Jurkat, Clone E6-1 (cell line): ENCODE data around the gene ATXN1.
A peak's percentile ranks its signal among the peaks of the same experiment; 100 is the strongest.
"Not testable (repeated sequence)": the region's sequence is repeated elsewhere in the genome, so short reads cannot be mapped to it uniquely, and the experiment has no call there.

Experiments
- DNase-seq: peaks from one replicate; pipeline ENCODE4 v3.0.0-alpha.2; 2011; ENCODE audit warnings: low read depth, low spot score
- H3K4me3 ChIP-seq: 2 replicates; pipeline ENCODE4 v1.5.1; 2011; ENCODE audit warnings: mild to moderate bottlenecking, low read length, control low read depth, moderate library complexity

The ATXN1 gene

DNA sequence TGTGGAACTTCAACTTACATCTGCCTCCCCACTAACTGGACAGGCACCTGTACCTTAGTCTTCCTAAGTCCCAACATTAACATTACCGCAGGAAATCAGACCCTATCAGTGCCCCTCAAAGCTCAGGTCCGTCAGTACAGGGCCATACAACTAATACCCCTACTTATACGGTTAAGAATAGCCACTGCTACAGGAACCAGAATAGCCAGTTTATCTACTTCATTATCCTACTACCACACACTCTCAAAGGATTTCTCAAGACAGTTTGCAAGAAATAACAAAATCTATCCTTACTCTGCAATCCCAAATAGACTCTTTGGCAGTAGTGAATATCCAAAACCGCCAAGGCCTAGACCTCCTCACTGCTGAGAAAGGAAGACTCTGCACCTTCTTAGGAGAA is 298.0 kb downstream of the ATXN1 start:
- H3K4me3 ChIP-seq, DNase-seq: not testable (repeated sequence)

DNA sequence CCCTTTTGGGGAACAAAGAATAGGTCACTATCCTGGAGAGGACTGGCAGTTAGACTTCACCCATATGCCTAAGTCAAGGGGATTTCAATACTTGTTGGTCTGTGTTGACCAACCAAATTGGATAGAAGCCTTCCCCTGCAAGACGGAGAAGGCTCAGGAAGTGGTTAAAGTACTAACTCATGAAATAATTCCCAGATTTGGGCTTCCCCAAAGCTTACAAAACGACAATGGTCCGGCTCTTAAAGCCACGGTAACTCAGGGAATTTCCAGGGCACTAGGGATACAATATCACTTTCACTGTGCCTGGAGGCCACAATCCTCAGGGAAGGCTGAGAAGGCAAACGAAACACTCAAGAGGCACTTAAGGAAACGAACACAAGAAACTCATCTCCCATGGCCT is 299.8 kb downstream of the ATXN1 start:
- DNase-seq, result no peak
- H3K4me3 ChIP-seq, result no peak overlapping the region

DNA sequence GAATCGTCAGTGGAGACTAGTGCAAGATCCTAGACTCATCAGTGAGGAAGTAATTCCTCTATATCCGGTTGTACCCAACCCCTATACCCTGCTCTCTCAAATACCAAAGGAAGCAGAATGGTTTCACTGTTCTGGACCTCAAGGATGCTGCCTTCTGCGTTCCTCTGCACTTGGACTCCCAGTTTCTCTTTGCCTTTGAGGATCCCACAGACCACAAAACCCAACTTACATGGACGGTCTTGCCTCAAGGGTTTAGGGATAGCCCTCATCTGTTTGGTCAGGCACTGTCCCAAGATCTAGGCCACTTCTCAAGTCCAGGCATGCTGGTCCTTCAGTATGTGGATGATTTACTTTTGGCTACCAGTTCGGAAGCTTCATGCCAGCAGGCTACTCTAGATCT is 301.8 kb downstream of the ATXN1 start:
- not testable (repeated sequence) for H3K4me3 ChIP-seq, DNase-seq

DNA sequence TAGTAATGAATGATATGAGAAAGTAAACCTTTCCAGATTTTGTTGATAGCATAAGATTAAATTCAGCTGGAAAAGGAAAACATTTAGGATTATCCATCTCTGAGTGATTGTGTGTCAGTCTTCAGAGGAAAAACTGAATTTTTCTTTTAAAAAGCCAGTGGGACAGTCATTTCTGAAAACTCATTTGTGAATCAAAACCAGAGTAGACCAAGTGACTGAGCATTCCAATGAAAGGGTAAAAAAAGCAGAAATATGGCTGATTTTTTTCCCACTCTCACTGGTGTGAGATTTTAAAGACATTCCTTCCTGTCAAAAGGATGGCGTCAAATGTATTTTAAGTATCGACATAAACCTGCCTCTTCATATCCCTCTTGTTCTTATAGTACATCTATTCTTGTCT is 308.9 kb downstream of the ATXN1 start:
- no peak overlapping the region for H3K4me3 ChIP-seq
- no peak for DNase-seq

DNA sequence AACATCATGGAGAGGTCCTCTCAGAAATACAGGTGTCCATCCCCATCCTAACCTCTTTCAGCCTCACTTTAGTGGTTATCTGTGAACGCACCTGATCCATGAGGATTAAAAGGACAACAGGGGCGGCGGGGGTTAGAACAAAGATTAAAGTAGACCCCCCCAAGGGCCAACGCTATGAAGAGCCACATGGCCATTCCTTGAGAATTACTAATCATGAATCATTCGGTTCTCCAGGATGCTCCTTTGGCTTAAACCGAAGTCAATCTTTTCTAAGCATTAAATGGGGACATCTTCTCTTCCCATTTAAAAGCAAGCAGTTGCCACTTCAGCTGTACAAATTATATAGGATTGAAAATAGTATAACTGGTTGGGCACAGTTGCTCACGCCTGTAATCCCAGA is 310.4 kb downstream of the ATXN1 start:
- no peak for DNase-seq
- H3K4me3 ChIP-seq, result no peak overlapping the region

DNA sequence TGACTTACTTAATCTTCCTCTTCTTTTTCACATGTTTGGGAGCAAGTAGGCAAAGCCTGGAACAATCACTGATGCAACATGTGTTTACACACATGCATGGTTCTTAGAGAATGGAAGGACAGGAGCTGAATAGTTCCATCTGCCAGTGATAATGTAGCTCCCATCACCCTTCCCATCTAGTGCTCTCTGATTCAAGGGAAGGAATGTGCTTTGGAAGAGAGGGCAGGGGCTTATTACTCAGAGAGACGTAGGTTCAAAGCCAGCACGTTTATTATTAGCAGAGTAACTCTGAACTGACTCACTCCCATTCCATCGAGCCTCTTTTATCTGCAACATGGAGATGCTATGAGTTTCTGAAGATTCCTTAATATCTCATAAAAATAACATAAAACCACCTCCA is 311.0 kb downstream of the ATXN1 start:
- H3K4me3 ChIP-seq, result no peak overlapping the region
- DNase-seq, result no peak

DNA sequence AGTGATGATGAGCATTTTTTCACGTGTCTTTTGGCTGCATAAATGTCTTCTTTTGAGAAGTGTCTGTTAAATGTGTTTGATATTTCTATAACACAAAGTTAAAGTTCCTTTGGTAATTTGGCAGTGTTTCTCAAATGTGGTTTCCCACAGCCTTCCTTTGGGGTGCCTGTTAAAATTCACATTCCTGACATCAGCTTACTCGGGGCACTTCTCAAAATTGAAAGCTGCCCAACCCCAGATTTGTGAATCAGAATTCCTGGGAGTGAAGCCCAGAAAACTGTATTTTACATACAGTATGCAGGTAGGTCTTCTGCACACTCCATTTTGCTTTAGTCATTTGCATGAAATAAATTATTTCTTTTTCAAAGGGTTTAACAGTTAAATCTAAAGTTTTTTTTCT is 315.0 kb downstream of the ATXN1 start:
- H3K4me3 ChIP-seq, result no peak overlapping the region
- DNase-seq, result peak; percentile 60

DNA sequence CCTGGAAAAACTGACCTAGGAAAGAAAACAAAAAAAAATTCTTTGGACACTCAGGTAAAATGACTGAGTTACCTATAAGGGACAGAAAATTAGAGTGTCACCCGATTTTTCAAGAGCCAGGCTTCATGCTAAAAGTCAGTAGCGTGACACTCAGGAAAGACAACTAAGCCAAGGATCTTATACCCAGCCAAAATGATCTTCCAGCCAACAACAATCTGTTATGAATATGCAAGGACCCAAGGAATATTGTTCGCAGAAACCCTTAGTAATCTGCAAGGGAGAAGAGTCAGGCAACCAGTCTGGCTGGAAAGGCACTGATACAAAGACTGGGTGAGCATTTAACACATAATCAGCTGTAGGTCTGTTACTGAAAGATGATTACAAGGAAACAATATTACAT is 319.2 kb downstream of the ATXN1 start:
- no peak overlapping the region for H3K4me3 ChIP-seq
- DNase-seq, result no peak

DNA sequence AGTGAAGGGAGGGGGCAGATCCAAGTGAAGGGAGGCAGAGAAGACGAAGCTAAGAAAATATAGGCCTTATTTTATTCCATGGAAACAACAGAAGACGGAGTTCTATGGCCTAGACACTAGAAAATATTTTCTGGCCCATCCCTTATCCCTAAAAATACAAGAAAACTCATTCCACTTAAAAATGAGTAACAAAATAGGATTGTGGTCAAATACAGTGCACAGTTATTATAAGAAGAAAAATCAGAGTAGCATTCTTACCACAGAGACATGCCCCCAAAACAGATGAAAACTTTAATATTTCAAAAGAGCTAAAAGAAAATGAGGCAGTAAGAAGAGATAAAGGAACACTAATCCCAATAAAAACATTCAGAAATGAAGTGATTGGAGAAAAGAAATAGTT is 320.0 kb downstream of the ATXN1 start:
- H3K4me3 ChIP-seq, result no peak overlapping the region
- DNase-seq, result no peak

DNA sequence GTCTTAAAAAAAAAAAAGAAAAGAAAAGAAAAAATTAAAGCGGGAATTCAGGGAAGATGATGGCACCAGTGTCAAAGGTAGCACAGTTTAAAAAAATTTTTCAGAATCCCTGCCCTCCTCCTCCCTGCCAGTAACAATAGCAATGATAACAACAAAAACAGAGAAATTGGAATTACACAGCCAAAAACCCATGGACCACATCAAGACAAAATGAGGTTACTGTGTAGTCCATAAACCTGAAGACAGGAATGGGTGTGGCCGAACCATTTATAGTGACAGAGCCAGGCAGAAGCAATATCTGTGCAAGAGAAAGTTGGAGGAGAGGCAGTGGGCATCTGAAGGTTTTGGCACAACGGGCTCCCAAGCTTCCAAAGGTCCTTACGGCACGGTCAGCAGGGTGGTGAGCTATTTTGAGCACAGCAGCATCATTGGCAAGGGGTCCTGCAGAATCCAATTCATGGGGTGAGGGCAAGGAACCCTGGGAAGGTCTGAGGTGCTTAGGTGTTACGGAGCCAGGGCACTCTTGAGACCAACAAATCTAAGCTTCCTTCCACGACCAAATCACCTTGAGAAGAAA is 320.5 kb downstream of the ATXN1 start:
- no peak overlapping the region for H3K4me3 ChIP-seq
- peak; percentile 31 for DNase-seq

DNA sequence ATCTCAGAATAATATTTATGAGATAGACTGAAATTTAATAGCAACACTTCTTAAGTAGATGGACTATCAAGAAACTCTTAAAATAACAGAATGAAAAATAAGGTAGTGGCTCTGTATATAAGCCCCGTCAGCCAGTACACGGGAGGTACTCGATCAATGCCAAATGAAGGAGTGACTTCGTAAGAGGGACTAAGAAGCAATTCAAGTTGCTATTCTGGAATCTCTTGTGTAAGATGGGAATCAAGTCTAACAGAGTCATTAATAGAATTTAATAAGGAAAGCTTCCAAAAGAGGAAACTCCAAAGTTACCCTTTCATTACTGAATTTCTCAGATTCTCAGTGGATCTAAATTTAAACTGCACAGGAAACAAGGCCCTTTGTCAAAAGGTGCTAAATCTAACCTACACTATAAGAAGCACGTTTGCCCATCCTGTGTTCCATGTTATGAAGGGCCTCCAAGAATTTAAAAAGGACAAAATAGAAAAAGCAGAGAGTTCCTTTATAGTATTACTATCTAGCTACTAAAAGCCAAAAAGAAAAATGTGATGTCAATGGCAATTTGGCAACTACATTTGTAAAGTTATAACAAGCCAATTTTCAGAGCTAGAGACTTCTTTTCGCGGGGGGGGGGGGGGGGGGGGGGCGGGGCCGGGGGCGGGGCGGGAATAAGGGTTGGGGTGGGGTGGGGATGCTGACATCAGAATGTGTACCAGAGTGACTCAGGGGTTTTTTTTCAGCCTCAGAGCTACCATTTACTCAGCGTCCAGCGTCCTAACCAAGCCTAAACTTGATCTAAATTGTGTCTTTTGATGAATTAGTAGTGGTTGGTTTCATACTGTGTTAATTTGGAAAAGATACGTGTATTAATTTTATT is 322.3 kb downstream of the ATXN1 start:
- H3K4me3 ChIP-seq, result no peak overlapping the region
- no peak for DNase-seq

DNA sequence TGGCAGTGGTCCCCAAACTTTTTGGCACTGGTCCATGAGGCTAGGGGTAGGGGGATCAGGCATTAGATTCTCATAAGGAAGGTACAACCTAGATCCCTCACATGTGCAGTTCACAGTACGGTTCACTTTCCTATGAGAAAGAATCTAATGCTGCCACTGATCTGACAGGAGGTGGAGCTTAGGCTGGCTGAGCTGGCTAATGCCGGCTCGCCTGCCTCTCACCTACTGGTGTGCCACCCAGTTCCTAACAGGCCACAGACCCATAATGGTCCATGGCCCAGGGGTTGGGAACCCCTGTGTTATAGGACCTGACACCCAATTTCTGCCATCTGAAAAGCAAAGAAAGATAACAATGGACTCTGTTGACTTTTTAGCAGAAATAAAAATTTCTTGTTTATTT is 323.3 kb downstream of the ATXN1 start:
- no peak for DNase-seq
- H3K4me3 ChIP-seq, result no peak overlapping the region

DNA sequence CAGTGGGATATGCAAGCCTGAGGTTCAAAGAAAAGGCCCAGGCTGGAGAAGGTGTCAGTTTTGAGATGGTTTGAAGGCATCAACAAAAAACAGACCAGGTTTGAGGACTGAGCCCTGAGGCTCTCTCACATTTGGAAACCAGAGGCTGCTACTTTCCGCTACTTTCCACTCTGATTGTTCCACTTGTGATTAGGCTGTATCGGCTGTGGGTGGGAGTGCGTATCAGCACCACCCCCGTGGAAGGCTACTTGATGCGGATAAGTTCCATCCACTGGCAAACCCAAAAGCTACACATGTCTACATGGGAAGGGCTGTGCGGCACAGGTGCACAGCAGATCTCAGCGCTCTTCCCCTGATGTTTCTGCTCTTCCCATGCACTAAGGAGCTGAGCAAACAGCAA is 324.2 kb downstream of the ATXN1 start:
- no peak for DNase-seq
- no peak overlapping the region for H3K4me3 ChIP-seq

DNA sequence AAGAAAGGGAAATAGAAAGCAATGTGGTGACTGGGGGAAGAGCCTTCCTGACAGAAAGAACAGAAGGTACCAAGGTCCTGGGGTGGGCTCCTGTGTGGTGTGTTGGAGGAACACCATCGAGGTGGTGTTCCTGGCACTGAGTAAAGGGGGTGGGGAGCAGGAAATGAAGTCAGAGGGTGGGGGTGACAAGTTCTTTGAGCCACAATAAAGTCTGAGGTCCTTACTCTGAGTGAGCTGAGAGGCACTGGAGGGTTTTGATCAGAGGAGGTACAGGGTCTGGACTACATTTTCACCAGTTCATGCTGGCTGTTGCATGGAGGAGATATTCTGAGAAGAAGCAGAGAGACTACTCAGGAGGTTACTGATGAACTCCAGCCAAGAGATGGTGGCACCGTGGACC is 324.7 kb downstream of the ATXN1 start:
- H3K4me3 ChIP-seq, result no peak overlapping the region
- DNase-seq, result peak; percentile 44

DNA sequence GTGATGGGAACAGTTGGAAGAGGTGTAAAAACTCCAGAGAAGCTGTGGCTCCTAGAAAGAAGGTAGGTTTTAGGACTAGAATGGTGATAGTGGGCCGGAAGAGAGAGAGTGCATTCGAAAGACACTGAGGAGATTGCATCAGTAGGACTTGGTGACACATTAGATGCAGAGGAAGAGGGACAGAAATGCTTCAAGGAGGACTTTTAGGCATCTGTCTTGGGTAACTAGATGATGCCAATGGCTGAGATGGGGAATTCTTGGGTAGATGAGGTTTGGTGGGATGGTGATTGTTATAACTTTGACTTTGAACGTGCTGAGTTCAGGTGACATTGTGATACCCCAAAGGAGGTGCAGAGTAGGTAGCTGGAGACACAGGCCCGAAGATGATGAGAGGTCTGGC is 326.4 kb downstream of the ATXN1 start:
- no peak overlapping the region for H3K4me3 ChIP-seq
- DNase-seq, result no peak

DNA sequence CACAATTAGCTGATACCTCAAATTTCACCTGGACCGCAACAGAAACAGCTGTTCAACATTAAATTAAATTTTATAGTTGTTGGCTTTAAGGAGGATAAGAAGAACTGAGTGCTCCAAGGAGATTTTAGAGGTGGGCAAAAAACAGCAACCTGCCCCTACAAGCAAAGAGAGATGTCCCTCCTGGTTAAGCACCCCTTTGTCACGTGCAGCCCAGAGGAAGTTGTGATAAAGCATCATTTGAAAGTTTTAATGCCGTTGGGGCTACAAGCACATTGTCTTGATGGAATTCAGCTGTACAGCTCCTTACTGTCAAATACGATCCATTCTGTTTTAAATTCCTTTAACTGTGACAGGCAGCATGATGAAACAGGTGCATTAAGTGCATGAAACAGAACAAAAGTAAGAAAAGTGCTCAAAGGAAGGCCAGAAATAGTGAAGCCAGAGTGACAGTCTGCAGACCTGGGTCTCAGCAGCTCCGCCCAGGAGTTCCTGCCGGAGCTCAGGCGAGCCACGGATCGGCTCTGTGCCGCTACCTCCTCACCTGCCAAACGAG is 327.8 kb downstream of the ATXN1 start:
- no peak for DNase-seq
- no peak overlapping the region for H3K4me3 ChIP-seq

DNA sequence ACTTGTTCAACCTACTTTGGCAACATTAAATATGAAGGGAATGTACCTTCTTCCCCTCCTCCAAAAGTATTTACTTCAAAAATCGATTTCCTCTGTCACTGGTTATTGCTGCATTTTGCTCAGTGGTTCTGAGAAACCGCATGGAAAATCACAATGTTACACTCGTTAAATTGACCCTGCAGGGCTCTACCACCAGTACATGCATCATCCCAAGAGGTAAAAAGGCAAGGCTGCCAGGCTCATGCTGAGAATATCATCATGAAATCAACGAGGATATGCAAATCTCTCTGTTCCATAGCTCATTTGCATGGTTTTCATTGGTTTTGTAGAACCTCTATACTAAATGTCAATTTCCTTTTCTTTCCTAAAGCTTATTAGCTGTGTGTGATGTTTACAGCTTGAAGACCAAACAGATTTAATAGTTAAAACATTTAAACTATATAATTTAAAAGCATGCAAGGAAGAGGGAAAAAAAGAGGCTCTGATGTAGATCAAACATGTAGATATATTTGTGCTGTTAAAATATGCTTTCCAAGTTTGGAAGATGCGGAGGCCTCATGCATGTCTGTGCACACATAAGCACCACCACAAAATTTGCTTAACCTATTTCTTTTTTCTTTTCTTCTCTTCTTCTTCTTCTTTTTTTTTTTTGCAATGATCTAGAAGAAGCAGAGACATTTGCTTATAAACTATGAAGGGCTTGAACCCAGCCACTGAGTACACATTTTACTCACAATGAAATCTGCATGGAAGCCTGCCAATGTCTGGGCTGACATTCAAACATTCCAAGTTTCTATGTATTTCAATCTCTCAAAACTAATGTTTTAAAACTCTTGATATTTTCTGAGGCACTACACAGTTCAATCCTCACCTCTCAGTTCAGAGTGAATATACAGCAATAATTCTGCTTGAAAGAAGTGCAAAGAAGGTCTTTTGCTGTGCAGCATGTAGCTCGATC is 328.9 kb downstream of the ATXN1 start:
- H3K4me3 ChIP-seq, result no peak overlapping the region
- no peak for DNase-seq

DNA sequence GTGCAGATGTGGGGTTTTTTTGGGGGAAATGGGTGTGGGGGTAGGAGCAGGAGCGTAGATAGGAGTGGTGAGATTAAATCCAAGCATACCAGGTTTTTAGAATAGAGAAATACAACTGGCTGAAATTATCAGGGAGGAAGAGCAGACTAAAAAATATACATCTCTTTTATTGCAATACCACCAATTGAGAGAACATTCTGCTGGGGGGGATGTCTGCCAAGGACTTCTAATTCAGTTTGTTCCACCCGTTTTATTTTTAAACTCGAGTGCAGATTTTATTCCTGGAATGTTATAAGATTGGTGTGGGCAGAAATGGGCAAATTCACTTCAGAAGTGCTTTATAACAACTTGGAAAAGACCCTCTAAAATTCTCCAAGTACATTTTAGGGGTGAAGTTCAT is 330.2 kb downstream of the ATXN1 start:
- H3K4me3 ChIP-seq, result no peak overlapping the region
- no peak for DNase-seq

DNA sequence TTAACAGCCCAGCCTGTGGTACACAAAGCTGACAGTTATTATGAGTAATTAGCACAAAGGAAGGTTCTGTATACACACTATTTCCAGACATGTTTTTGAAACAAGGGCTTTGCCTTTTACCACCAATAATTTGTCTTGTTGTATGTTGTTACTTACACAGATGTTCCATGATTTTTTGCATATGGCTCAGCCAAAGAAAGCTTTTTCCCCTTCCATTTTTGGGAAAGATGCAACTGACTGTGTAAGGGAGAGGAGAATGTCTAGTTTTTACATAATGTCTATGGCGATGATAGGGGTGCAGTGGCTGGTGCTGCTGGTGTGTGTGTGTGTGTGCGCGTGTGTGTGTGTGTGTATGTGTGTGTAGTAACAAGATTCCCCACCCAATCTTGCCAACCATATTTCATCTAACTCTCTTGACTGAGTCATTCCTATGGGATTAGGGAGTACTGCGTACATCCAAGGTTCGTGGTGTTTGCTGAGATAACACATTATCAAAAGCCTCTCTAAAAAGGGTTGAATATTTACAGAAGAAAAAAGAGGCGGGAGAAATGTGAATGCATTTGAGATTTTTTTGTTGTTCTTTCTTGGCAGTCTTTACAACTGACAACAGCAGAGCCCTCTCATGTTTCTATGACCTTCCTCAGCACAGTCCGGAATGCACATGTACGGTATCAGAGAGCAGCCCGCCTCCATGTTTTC is 330.7 kb downstream of the ATXN1 start:
- no peak for DNase-seq
- H3K4me3 ChIP-seq, result no peak overlapping the region
